Left ventricle myocardium superior (tissue), 1 donor: ENCODE measurements around the gene ANKRD24. TPM values are rescaled to one million over a fixed set of nuclear protein-coding genes. Genes with fewer than 3 reads are reported as not detected.
"Not testable (repeated sequence)": the region's sequence is repeated elsewhere in the genome, so short reads cannot be mapped to it uniquely, and the experiment has no call there.

ENCODE experiments used
- ATAC-seq: fragments of 200-7000 bp; cut with Tn5 transposase; one replicate; pipeline ENCODE4 v1.9.1; 2020; ENCODE audit warnings: mild to moderate bottlenecking, moderate library complexity
- DNase-seq: peaks from one replicate; pipeline ENCODE4 v3.0.0-alpha.2; 2020
- intact Hi-C: fragments of 100-400 bp; cut with micrococcal nuclease; formaldehyde crosslinking; loops from one replicate; pipeline ENCODE4 v1.11.0; 2022
- total RNA-seq: library from RNA; stranded (reverse); fragmentation: NEBNext Ultra II Directional; extraction: Animal tissue kit (Norgen Biotek cat#: 25700); gene quantifications from one replicate; pipeline ENCODE4 v1.2.1, GENCODE V29; 2021
- donor health status: DM: no; HTN: yes; CAD: no; lungs with severe emphysema.

The ANKRD24 gene
- total RNA-seq, 1 donor from 2014 or later: 0.42 TPM

DNA sequence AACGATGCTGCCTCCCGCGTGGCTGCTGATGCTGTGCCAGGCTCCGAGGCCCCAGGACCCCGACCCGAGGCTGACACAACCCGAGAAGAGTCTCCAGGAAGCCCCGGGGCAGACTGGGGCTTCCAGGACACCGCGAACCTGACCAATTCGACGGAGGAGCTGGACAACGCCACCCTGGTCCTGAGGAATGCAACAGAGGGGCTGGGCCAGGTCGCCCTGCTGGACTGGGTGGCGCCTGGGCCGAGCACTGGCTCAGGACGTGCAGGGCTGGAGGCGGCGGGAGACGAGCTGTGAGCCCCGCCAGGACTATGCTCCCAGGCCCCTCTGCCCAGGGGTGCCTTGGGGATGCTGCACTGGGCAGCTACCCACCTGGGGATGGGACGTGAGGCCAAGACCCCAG lies 10.8 kb upstream of the ANKRD24 start:
- no peak for ATAC-seq
- DNase-seq: no peak
- intact Hi-C loops: no loop called here

- intact Hi-C loops: no loop called here
- ATAC-seq (peak; percentile 83), DNase-seq (peak; percentile 78)
Measured at GRCh38 chr19:4172861-4173473, 9.5 kb upstream of the ANKRD24 start.

DNA sequence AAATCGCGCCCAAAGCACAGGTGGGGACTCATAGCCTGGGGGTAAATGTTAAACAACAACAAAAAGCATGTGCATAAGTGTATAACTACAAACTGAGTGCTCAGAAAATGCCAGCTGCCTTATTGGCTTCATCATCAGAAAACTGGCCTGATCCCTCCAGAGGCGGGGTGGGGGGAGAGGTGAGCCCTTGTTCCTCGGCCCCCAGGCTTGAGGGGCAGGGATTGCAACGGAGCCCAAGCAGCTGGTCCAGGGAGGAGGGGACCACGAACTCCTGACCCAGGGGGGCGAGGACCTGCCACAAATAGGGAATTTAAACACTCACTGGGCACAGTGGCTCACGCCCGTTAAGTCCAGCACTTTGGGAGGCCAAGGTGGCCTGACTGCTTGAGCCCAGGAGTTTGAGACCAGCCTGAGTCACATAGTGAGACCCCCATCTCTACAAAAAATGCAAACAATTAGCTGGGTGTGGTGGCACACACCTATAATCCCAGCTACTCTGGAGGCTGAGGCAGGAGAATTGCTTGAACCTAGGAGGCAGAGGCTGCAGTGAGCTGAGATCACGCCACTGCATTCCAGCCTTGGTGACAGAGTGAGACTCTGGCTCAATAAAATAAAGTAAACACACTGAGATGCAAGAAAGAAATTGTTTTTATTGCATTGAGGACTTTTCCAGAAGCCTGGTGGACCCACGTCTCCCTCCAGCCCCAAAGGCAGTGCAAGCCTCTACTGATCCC lies 8.8 kb upstream of the ANKRD24 start:
- intact Hi-C loops: no loop called here
- no peak for DNase-seq
- ATAC-seq: no peak

GRCh38 chr19:4174213-4174894 lies 8.1 kb upstream of the ANKRD24 start:
- ATAC-seq (no peak), DNase-seq (no peak)
- intact Hi-C loops: no loop called here

- intact Hi-C loops: no loop called here
- no peak for DNase-seq
- ATAC-seq: no peak
Measured at GRCh38 chr19:4174895-4175668, 7.4 kb upstream of the ANKRD24 start.

GRCh38 chr19:4175669-4175931 lies 6.9 kb upstream of the ANKRD24 start:
- intact Hi-C loops: no loop called here
- ATAC-seq (no peak), DNase-seq (no peak)

DNA sequence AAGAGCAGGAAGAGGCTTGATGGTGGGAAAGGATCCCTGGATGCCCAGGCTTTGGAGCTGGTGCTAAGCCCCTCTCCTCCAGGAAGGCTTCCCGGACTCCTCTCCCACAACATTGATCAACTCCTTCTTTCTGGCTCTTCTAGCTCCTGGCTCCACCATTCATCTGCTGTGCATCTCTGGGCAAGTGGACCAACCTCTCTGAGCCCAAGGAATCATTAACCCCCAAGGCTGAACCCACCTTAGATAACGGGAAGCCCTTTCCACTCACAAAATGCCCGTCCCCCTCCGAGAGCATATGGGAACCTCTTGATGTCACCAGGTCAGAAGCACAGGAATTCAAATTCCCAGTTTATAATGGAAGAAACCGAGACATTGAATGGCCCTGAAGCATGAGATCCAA lies 5.3 kb upstream of the ANKRD24 start:
- ATAC-seq (no peak), DNase-seq (no peak)
- intact Hi-C loops: no loop called here

GRCh38 chr19:4178990-4179389 lies 3.5 kb upstream of the ANKRD24 start:
- ATAC-seq: no peak
- intact Hi-C loops: no loop called here
- DNase-seq: no peak

DNA sequence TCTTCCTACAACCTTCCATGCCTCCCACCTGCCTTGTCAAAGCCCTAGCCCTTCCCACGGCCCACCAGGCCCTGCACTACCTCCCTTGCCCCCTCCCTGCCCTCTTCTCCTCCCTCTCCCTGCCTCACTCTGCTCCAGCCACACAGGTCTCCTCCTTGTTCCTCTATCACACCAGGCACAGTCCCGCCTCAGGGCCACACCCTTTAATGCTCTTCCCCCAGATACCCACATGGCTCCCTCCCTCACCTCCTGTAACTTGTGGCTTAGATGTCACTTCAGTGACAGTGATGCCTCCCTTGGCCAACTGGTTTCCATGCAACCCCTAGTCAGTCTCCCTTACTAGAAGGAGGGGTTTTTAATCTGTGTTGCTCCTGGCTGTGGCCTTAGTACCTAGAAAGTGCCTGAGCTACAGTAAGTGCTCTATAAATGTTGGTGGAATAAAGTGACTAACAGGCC lies 1.4 kb upstream of the ANKRD24 start:
- ATAC-seq (no peak), DNase-seq (no peak)
- intact Hi-C loops: no loop called here

GRCh38 chr19:4183967-4184717 lies 1.7 kb downstream of the ANKRD24 start:
- ATAC-seq (no peak), DNase-seq (no peak)
- intact Hi-C loops: no loop called here

DNA sequence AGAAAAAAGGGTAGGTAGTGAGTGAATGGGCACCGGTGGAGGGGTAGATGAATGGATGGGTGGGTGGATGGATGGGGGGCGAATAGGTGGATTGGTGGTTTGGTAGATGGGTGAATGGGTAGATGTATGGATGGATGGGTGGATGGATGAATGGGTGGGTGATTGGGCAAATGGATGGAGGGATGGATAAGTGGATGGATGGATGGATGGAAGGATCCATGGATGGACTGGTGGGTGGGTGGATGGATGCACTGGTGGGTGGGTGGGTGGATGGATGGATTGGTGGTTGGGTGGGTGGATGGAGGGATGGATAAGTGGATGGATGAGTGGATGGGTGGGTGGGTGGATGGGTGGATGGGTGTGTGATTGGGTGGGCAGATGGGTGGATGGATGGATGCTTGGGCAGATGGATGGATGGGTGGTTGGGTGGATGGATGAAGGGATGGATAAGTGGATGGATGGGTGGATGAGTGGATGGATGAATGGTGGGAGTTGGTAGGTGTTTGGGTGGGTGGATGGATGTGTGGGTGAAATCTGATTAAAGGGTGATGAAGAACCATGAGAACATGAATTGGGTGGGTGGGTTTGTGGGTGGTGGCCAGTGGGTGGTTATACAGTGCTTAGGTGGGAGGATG lies 2.3 kb downstream of the ANKRD24 start:
- intact Hi-C loops: no loop called here
- ATAC-seq (no peak), DNase-seq (no peak)

GRCh38 chr19:4185413-4186086 lies 3.1 kb downstream of the ANKRD24 start:
- intact Hi-C loops: no loop called here
- DNase-seq: no peak
- ATAC-seq: no peak

DNA sequence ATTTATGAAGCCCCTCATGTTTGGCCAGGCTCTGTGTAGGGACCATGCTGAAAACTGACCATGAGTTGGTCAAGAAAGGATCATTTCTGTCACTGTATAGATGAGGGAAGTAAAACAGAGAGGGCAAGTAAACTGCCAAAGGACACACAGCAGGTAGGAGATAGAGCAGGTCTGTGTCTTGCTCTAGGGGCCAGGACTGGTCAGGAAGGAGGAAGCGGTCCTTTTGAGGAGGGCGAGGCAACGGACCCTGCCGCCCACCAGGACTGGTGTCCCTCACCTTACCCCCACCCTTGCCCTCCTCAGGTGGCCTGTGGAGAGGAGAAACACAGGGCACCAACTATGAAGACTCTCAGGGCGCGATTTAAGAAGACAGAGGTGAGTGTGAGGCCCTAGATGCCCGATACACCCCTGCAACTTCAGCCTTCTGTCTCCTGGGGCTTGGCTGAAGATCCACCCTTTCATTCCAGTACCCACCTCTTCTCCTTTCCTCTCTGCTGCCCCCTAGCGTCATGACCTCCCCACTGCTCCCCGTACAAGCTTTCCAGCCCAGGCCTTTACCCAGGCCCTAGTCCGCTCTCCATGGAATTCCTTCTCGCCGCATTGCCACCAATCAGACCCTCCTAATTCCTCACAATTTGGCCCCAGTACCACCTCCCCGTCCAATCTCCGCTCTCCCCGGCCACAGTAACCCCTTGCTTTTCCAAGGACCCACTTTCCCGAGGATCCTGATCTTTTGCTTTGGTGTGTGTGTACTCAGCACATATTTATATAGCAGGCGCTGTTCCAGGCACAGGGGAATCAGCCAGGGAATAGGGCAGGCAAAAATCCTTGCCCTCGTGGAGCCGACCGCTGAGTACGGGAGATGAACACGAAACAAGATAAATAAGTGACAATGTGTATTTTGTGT lies 3.9 kb downstream of the ANKRD24 start:
- peak; percentile 58 for ATAC-seq
- DNase-seq: peak; percentile 70
- intact Hi-C loops: no loop called here

DNA sequence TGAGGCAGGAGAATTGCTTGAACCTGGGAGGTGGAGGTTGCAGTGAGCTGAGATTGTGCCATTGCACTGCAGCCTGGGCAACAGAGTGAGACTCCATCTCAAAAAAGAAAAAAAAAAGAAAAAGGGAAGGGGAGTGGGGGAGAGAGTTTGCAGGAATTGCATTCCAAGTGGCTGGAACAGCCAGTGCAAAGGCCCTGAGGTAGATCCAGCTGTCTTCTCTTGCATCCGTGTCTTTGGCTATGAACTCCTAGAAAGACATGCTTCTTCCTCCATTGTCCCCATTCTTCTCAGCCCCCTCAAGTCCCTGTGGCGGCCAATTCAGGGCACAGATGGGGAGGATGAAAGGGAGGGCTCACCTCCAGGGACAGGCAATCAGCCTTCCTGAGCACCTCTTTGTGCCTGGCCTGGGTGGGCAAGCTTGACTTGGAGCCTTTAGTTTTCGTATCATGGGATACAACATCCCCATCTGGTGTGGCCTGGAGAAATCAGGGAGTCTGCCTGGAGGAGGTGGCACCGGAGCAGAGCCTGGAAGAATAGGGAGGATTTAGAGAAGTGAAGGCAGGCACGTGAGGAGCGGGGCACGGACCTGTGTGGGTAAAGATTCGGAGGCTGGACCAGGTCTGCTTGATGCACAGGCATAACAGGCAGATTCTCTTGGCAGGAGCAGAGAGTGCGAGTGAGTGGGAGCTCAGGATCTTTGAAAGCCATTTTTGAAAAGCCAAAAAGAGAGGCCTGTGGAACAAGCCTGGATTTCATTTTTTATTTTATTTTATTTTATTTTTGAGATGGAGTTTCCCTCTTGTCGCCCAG lies 5.0 kb downstream of the ANKRD24 start:
- no peak for ATAC-seq
- intact Hi-C loops: no loop called here
- DNase-seq: no peak

GRCh38 chr19:4189641-4190040 lies 7.2 kb downstream of the ANKRD24 start:
- DNase-seq (no peak), ATAC-seq (no peak)
- intact Hi-C loops: no loop called here

- DNase-seq, intact Hi-C loops, ATAC-seq: not testable (repeated sequence)
Measured at GRCh38 chr19:4192537-4192936, 10.0 kb downstream of the ANKRD24 start.

GRCh38 chr19:4194353-4194752 lies 11.9 kb downstream of the ANKRD24 start:
- DNase-seq (no peak), ATAC-seq (no peak)
- intact Hi-C loops: no loop called here
